ENCODE data around the gene ARRDC1. TPM values are rescaled to one million over a fixed set of nuclear protein-coding genes. Genes with fewer than 3 reads are reported as not detected.

ARRDC1 gene
- total RNA-seq, 2 donors from 2014 or later: 69.1 to 97.2 TPM

GRCh38 chr9:137650779-137651178 is 45.3 kb downstream of the ARRDC1 start:
- Histone ChIP-seq H3K9ac (ENCODE audit: low read depth in 2 of 2, low read length in 2 of 2) (no peak overlapping the region), H3K27me3 (no peaks in the 10 kb centered on the region), H3K36me3 (no peaks in the 10 kb centered on the region), H3K27ac (no peak overlapping the region), H3K4me3 (no peak overlapping the region), H3K9me3 (no peaks in the 10 kb centered on the region), H3K4me1 (no peaks in the 10 kb centered on the region)
- intact Hi-C loops (cut with DNase I): no loop called here
- no peak for DNase-seq
- TF ChIP-seq CTCF (IDR thresholded peaks at IDR 0.05): no peak

GRCh38 chr9:137656416-137656815 is 50.9 kb downstream of the ARRDC1 start:
- Histone ChIP-seq H3K9ac (ENCODE audit: low read depth in 2 of 2, low read length in 2 of 2) (no peak overlapping the region), H3K36me3 (no peaks in the 10 kb centered on the region), H3K27me3 (no peaks in the 10 kb centered on the region), H3K4me1 (no peaks in the 10 kb centered on the region), H3K4me3 (no peak overlapping the region), H3K27ac (no peak overlapping the region), H3K9me3 (no peaks in the 10 kb centered on the region)
- intact Hi-C loops (cut with DNase I): no loop called here
- no peak for TF ChIP-seq CTCF (IDR thresholded peaks at IDR 0.05)
- no peak for DNase-seq

GRCh38 chr9:137657606-137658005 is 52.1 kb downstream of the ARRDC1 start:
- no peak for DNase-seq

GRCh38 chr9:137658781-137659180 is 53.3 kb downstream of the ARRDC1 start:
- no peak for DNase-seq
- no peak for TF ChIP-seq CTCF (IDR thresholded peaks at IDR 0.05)
- Histone ChIP-seq H3K27ac (no peak overlapping the region), H3K4me3 (no peak overlapping the region), H3K9me3 (no peaks in the 10 kb centered on the region), H3K36me3 (no peaks in the 10 kb centered on the region), H3K27me3 (no peaks in the 10 kb centered on the region), H3K9ac (ENCODE audit: low read depth in 2 of 2, low read length in 2 of 2) (no peak overlapping the region), H3K4me1 (no peaks in the 10 kb centered on the region)
- intact Hi-C loops (cut with DNase I): no loop called here

More at GRCh38 chr9:137657606-137658005, 52.1 kb downstream of the ARRDC1 start:
- Histone ChIP-seq H3K4me3 (no peak overlapping the region), H3K4me1 (no peaks in the 10 kb centered on the region), H3K36me3 (no peaks in the 10 kb centered on the region), H3K9ac (ENCODE audit: low read depth in 2 of 2, low read length in 2 of 2) (no peak overlapping the region), H3K9me3 (no peaks in the 10 kb centered on the region), H3K27ac (no peak overlapping the region), H3K27me3 (no peaks in the 10 kb centered on the region)
- no peak for TF ChIP-seq CTCF (IDR thresholded peaks at IDR 0.05)
- intact Hi-C loops (cut with DNase I): no loop called here

- Histone ChIP-seq H3K9me3 (no peaks in the 10 kb centered on the region), H3K4me1 (no peaks in the 10 kb centered on the region), H3K4me3 (no peak overlapping the region), H3K36me3 (no peaks in the 10 kb centered on the region), H3K9ac (ENCODE audit: low read depth in 2 of 2, low read length in 2 of 2) (no peak overlapping the region), H3K27ac (no peak overlapping the region), H3K27me3 (no peaks in the 10 kb centered on the region)
- intact Hi-C loops (cut with DNase I): no loop called here
- DNase-seq: no peak
- TF ChIP-seq CTCF (IDR thresholded peaks at IDR 0.05): no peak
These were observed 54.7 kb downstream of the ARRDC1 start for GRCh38 chr9:137660144-137660543.

GRCh38 chr9:137663584-137663983 is 58.1 kb downstream of the ARRDC1 start:
- Histone ChIP-seq H3K9me3 (no peaks in the 10 kb centered on the region), H3K9ac (ENCODE audit: low read depth in 2 of 2, low read length in 2 of 2) (no peak overlapping the region), H3K27ac (no peak overlapping the region), H3K4me3 (no peak overlapping the region), H3K4me1 (no peaks in the 10 kb centered on the region), H3K27me3 (no peaks in the 10 kb centered on the region), H3K36me3 (no peaks in the 10 kb centered on the region)
- no peak for TF ChIP-seq CTCF (IDR thresholded peaks at IDR 0.05)
- intact Hi-C loops (cut with DNase I): no loop called here
- DNase-seq: no peak

Measured in colonic mucosa (tissue), 4 donors.